Medulla oblongata (tissue), 1 donor: Measurements from ENCODE around the gene WNK1.
A peak's percentile ranks its signal among the peaks of the same experiment; 100 is the strongest.
"Not testable (repeated sequence)": the region's sequence is repeated elsewhere in the genome, so short reads cannot be mapped to it uniquely, and the experiment has no call there.

Experiments
- DNase-seq: peaks from one replicate; pipeline ENCODE4 v3.0.0-alpha.2; 2015; ENCODE audit errors: extremely low spot score

The WNK1 gene

GRCh38 chr12:817941-818600, 65.7 kb downstream of the WNK1 start:
- no peak for DNase-seq

GRCh38 chr12:818733-819132, 66.4 kb downstream of the WNK1 start:
- no peak for DNase-seq

- DNase-seq: no peak
Measured at GRCh38 chr12:820336-820735, 68.0 kb downstream of the WNK1 start.

- peak; percentile 54 for DNase-seq
Measured at GRCh38 chr12:823028-823698, 70.8 kb downstream of the WNK1 start.

GRCh38 chr12:826331-826730, 74.0 kb downstream of the WNK1 start:
- DNase-seq: no peak

- DNase-seq: no peak
Measured at GRCh38 chr12:828726-829395, 76.5 kb downstream of the WNK1 start.

- DNase-seq: no peak
Measured at GRCh38 chr12:830111-830867, 77.9 kb downstream of the WNK1 start.

GRCh38 chr12:835754-836518, 83.6 kb downstream of the WNK1 start:
- DNase-seq: no peak

GRCh38 chr12:836952-837351, 84.6 kb downstream of the WNK1 start:
- DNase-seq: no peak

GRCh38 chr12:837548-837947, 85.2 kb downstream of the WNK1 start:
- no peak for DNase-seq

GRCh38 chr12:843609-844008, 91.2 kb downstream of the WNK1 start:
- no peak for DNase-seq

GRCh38 chr12:846421-846820, 94.0 kb downstream of the WNK1 start:
- DNase-seq: no peak

GRCh38 chr12:848173-848865, 95.9 kb downstream of the WNK1 start:
- no peak for DNase-seq

- DNase-seq: no peak
Measured at GRCh38 chr12:848882-849527, 96.6 kb downstream of the WNK1 start.

- DNase-seq: not testable (repeated sequence)
Measured at GRCh38 chr12:849733-850437, 97.5 kb downstream of the WNK1 start.

GRCh38 chr12:851343-851742, 99.0 kb downstream of the WNK1 start:
- DNase-seq: no peak

- DNase-seq: no peak
Measured at GRCh38 chr12:851913-852312, 99.5 kb downstream of the WNK1 start.

- no peak for DNase-seq
Measured at GRCh38 chr12:852864-853263, 100.5 kb downstream of the WNK1 start.

GRCh38 chr12:857611-858010, 105.2 kb downstream of the WNK1 start:
- DNase-seq: peak; percentile 13
